Iris pigment epithelial cell (primary cell): Measurements from ENCODE around the gene FAM13B.
"Not testable (repeated sequence)": the region's sequence is repeated elsewhere in the genome, so short reads cannot be mapped to it uniquely, and the experiment has no call there.

Source experiments
- DNase-seq: peaks from one replicate; pipeline ENCODE4 v3.0.0-alpha.2; 2011; ENCODE audit warnings: low read depth

The FAM13B gene

GRCh38 chr5:137960819-137961218 is 72.1 kb downstream of the FAM13B start:
- DNase-seq: no peak

GRCh38 chr5:137960141-137960540 is 72.7 kb downstream of the FAM13B start:
- no peak for DNase-seq

GRCh38 chr5:137959488-137959887 is 73.4 kb downstream of the FAM13B start:
- no peak for DNase-seq

- DNase-seq: no peak
Measured at GRCh38 chr5:137957948-137958347, 74.9 kb downstream of the FAM13B start.

- DNase-seq: peak; percentile 94
Measured at GRCh38 chr5:137954131-137954879, 78.6 kb downstream of the FAM13B start.

- no peak for DNase-seq
Measured at GRCh38 chr5:137945825-137946224, 87.1 kb downstream of the FAM13B start.

- DNase-seq: not testable (repeated sequence)
Measured at GRCh38 chr5:137944280-137944679, 88.6 kb downstream of the FAM13B start.

GRCh38 chr5:137939331-137939730 is 93.5 kb downstream of the FAM13B start:
- DNase-seq: no peak

- no peak for DNase-seq
Measured at GRCh38 chr5:137938751-137939143, 94.1 kb downstream of the FAM13B start.

GRCh38 chr5:137937994-137938750 is 94.7 kb downstream of the FAM13B start:
- DNase-seq: no peak

GRCh38 chr5:137935694-137936093 is 97.2 kb downstream of the FAM13B start:
- DNase-seq: no peak

- no peak for DNase-seq
Measured at GRCh38 chr5:137935190-137935589, 97.7 kb downstream of the FAM13B start.

GRCh38 chr5:137933491-137933911 is 99.4 kb downstream of the FAM13B start:
- peak; percentile 4 for DNase-seq

GRCh38 chr5:137932800-137933199 is 100.1 kb downstream of the FAM13B start:
- DNase-seq: no peak

GRCh38 chr5:137923856-137924255 is 109.0 kb downstream of the FAM13B start:
- peak; percentile 26 for DNase-seq

GRCh38 chr5:137921931-137922330 is 110.9 kb downstream of the FAM13B start:
- peak; percentile 34 for DNase-seq

- no peak for DNase-seq
Measured at GRCh38 chr5:137916923-137917322, 116.0 kb downstream of the FAM13B start.

- no peak for DNase-seq
Measured at GRCh38 chr5:137914758-137915157, 118.1 kb downstream of the FAM13B start.

GRCh38 chr5:137902408-137903133 is 130.3 kb downstream of the FAM13B start:
- DNase-seq: no peak

- DNase-seq: no peak
Measured at GRCh38 chr5:137901011-137901817, 131.7 kb downstream of the FAM13B start.

- DNase-seq: no peak
Measured at GRCh38 chr5:137899493-137899892, 133.4 kb downstream of the FAM13B start.

- no peak for DNase-seq
Measured at GRCh38 chr5:137896560-137896959, 136.3 kb downstream of the FAM13B start.
